ENCODE measurements around the gene PPM1M. TPM values are rescaled to one million over a fixed set of nuclear protein-coding genes. Genes with fewer than 3 reads are reported as not detected.

The PPM1M gene
- polyA plus RNA-seq, 1 donor from 2014 or later: 1.1 TPM

DNA sequence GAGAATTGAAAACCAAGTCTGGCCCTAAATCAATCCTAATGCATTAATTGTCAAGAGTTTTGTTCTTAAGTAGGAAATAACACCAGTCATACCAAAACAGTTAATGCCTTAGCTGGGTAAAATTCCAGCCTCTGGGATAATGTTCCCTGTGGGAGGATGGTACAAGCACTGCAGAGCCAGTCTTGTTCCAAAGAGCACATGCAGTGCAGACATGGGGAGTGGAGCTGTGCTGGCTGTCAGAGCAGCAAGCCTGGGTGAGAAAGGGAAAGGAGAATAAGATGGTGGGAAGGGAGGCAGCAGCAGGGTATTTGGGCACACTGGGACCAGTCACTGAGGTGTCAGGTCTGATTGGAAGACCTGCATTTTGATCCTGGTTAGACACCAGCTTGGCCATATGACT lies 35.5 kb upstream of the PPM1M start:
- Histone ChIP-seq H3F3A (ENCODE audit: insufficient read depth, low read length, poor library complexity, severe bottlenecking) (no peaks in the 10 kb centered on the region), H3K36me3 (ENCODE audit: insufficient read depth, low read length) (peaks cover 3% of the 10 kb centered on the region), H3K4me3 (ENCODE audit: low read length) (no peak overlapping the region), H3K9ac (ENCODE audit: low read length) (no peak overlapping the region), H3K9me3 (ENCODE audit: low read length) (no peaks in the 10 kb centered on the region), H3K9me2 (ENCODE audit: insufficient read depth, low read length) (no peaks in the 10 kb centered on the region), H3K27me3 (ENCODE audit: insufficient read depth, low read depth, low read length) (no peaks in the 10 kb centered on the region), H4K20me1 (ENCODE audit: insufficient read depth) (no peaks in the 10 kb centered on the region), H2AFZ (ENCODE audit: low read depth, low read length) (no peak overlapping the region), H3K4me2 (ENCODE audit: low read length) (no peak overlapping the region), H3K27ac (ENCODE audit: low read length) (no peak overlapping the region), H3K79me2 (replicated peaks; ENCODE audit: insufficient read depth, low read length) (no peaks in the 10 kb centered on the region)
- no peak for TF ChIP-seq EP300 (conservative IDR thresholded peaks at IDR 0.05; ENCODE audit: poor library complexity, severe bottlenecking)
- TF ChIP-seq REST (IDR thresholded peaks at IDR 0.05; ENCODE audit: borderline replicate concordance): no peak
- no peak for TF ChIP-seq RAD21 (conservative IDR thresholded peaks at IDR 0.05)
- no peak for TF ChIP-seq POLR2AphosphoS5 (IDR thresholded peaks at IDR 0.05)
- TF ChIP-seq SMC3 (conservative IDR thresholded peaks at IDR 0.05; ENCODE audit: poor library complexity): no peak
- no peak for TF ChIP-seq EZH2 (IDR thresholded peaks at IDR 0.05; ENCODE audit: borderline replicate concordance, insufficient read depth, low read length, poor library complexity, severe bottlenecking)
- no peak for TF ChIP-seq CTCF (IDR thresholded peaks at IDR 0.05; ENCODE audit: poor library complexity, severe bottlenecking)
- no peak for TF ChIP-seq MXI1 (conservative IDR thresholded peaks at IDR 0.05; ENCODE audit: poor library complexity, severe bottlenecking)
- TF ChIP-seq TAF1 (IDR thresholded peaks at IDR 0.05; ENCODE audit: low read depth): no peak

DNA sequence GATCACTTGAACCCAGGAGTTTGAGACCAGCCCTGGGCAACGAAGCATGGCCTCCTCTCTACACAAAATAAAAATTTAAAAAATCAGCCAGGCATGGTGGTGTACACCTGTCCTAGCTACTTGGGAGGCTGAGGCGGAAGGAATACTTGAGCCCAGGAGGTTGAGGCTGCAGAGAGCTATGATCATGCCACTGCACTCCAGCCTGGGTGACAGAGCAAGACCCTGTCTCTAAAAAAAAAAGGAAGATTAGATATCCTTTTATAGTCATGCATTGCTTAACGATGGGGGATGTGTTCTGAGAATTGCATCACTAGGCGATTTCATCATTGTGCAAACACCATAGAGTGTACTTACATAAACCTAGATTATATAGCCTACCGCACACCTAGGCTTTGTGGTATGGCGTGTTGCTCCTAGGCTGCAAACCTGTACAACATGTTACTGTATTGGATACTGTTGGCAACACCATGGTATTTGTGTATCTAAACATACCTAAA lies 35.0 kb upstream of the PPM1M start:
- TF ChIP-seq EZH2 (IDR thresholded peaks at IDR 0.05; ENCODE audit: borderline replicate concordance, insufficient read depth, low read length, poor library complexity, severe bottlenecking): no peak
- no peak for TF ChIP-seq REST (IDR thresholded peaks at IDR 0.05; ENCODE audit: borderline replicate concordance)
- no peaks in the 10 kb centered on the region for H3K9me3 ChIP-seq (ENCODE audit: low read length)
- no peaks in the 10 kb centered on the region for H3K79me2 ChIP-seq (replicated peaks; ENCODE audit: insufficient read depth, low read length)
- H3K4me2 ChIP-seq (ENCODE audit: low read length): no peak overlapping the region
- no peaks in the 10 kb centered on the region for H3K9me2 ChIP-seq (ENCODE audit: insufficient read depth, low read length)
- no peak overlapping the region for H3K4me3 ChIP-seq (ENCODE audit: low read length)
- H3K36me3 ChIP-seq (ENCODE audit: insufficient read depth, low read length): peaks cover 3% of the 10 kb centered on the region
- no peak overlapping the region for H3K27ac ChIP-seq (ENCODE audit: low read length)
- no peak overlapping the region for H3K9ac ChIP-seq (ENCODE audit: low read length)
- no peaks in the 10 kb centered on the region for H3K27me3 ChIP-seq (ENCODE audit: insufficient read depth, low read depth, low read length)
- H4K20me1 ChIP-seq (ENCODE audit: insufficient read depth): no peaks in the 10 kb centered on the region
- H2AFZ ChIP-seq (ENCODE audit: low read depth, low read length): no peak overlapping the region
- H3F3A ChIP-seq (ENCODE audit: insufficient read depth, low read length, poor library complexity, severe bottlenecking): no peaks in the 10 kb centered on the region
